HG03196 (cell line): Measurements from ENCODE around the gene FAM3A.

Source experiments
- ATAC-seq: cut with Tn5 transposase; IDR thresholded peaks from one replicate; pipeline ENCODE4 v1.9.1; 2021; ENCODE audit not compliant: unreplicated experiment

Gene FAM3A

DNA sequence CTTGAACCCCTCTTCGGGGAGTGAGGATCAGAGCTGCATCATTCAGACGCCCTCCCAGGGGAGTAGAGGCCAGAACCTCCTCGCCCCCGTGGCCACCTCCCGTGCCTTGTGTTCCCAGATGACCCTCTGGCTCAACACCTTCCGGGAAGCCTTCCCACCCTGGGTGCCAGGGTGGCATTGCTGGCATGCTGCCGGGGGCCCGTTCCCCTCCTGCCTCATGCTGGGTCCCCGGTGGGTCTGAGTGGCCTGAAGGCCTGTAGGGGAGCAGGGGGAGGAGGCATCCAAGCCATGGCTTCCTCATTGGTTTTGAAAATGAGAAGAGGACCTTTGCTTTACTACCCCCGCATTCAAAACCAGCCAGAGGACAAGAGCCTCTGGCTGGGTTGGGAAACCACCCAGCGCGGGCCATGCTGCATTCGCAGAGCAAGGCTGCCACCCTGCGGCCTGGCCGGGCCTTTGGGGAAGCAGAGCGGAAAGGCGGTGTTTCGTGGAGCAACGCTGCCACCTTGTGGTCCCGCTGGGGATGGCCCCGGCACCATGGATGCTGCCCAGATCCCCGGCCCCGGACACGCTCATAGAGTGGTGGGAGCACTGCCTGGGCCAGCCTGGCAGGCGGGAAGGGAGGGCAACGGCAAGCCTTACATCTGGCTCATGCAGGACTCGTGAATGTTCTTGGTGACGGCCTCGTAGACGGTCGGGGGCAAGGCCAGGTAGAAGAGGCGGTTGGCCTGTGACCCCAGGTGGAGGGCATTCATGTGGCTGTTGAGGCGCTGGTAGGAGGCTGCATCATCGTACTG is 18.7 kb upstream of the FAM3A start:
- ATAC-seq, result peak; percentile 77

DNA sequence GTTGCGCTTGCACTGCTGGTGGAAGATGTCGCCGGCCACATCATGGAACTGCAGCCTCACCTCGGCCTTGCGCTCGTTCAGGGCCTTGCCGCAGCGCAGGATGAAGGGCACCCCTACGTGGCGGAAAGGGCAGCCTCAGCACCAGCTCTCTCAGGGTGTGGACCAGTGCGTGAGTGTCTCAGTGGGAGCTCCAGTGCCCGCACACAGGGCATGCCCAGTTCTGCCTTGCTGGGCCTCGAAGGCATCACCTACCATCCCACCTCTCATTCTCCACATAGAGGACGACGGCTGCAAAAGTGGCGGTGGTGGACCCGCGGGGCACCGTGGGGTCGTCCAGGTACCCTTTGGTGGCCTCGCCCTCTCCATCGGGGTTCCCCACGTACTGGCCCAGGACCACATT is 16.7 kb upstream of the FAM3A start:
- no peak for ATAC-seq

DNA sequence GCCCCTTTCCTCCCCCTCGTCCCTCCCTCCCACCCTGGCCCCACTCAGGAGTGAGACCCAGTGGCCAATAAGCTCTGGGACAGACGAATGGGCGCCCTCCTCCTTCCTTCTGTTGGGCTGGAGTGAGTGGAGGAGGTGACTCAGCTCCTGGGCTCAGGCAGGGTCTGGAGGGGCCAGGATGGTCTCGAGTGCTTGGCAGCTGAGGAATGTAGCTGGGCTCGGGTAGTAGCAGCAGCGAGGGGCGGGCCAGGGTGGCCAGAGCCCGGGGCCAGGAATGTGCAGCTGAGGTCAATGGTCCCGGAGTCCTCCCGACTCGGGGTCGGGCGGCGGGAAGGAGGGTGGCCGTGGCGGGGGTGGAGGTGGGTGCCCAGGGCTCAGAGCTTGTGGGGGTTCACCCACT is 15.6 kb upstream of the FAM3A start:
- ATAC-seq, result no peak

DNA sequence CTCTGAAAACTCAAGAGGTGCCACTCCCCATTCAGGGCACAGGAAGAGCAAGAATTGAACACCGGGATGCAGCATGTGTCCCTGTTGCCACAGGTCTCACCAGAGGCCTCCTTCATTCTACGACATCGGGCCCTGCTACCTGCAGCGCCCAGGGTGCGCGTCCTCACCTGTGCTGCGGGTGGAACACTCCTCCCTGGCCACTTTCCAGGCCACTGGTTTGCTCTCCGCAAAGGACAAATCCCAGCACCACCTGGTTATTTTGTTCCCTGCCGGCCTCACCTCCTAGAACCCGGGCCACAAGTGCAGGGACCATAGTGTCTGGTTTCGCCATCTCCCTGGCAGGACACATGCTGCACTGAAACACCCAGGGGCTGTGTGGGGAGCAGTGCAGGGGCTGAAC is 14.3 kb upstream of the FAM3A start:
- ATAC-seq, result no peak

DNA sequence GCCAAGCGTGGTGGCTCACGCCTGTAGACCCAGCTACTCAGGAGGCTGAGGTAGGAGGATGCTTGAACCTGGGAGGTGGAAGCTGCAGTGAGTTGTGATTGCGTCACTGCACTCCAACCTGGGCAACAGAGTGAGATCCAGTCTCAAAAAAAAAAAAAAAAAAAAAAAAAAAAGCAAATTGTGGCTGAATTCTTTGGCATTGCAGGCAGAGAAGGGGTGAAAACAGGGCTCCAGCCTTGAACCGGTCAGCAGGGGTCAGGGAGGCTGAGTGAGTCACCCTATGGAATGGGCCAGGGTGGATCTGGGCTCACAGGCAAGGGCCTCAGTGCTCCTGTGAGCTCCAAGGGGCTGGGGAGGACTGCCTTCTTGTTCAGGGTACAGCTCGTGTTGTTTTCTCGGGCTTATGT is 13.2 kb upstream of the FAM3A start:
- ATAC-seq, result no peak

DNA sequence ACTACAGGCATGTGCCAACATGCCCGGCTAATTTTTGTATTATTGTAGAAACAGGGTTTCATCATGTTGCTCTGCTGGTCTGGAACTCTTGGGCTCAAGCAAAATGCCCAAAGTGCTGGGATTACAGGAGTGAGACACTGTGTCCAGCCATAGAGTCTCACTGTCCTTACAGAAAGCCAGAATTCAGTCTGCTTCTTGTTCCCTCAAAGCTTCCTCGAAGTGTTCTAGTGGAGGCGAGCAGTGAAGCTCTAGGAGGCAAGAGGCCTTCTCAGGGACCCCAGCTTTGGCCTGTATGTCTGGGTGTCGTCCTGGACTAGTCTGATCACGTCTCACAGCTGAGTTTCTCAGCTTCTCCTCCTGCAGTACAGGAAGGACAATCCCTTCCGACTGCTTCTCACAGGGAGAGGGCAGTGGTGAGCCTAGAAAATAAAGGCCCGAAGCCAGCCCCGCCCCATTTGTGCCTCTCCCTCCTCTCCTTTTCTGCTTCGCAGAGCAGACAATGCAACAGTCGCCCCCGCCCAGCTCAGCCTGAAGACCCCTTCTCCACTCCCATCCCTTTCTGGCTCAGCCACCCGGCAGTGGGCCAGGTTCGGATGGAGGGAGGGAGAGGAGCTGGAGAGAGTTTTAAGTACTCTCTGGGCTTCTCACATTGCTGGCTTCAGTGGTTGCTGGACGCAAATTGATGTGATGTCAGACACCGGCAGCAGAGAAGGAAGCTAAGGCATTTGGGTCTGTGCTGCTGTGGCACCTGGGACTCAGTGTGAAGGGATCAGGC is 11.1 kb upstream of the FAM3A start:
- ATAC-seq, result peak; percentile 90

DNA sequence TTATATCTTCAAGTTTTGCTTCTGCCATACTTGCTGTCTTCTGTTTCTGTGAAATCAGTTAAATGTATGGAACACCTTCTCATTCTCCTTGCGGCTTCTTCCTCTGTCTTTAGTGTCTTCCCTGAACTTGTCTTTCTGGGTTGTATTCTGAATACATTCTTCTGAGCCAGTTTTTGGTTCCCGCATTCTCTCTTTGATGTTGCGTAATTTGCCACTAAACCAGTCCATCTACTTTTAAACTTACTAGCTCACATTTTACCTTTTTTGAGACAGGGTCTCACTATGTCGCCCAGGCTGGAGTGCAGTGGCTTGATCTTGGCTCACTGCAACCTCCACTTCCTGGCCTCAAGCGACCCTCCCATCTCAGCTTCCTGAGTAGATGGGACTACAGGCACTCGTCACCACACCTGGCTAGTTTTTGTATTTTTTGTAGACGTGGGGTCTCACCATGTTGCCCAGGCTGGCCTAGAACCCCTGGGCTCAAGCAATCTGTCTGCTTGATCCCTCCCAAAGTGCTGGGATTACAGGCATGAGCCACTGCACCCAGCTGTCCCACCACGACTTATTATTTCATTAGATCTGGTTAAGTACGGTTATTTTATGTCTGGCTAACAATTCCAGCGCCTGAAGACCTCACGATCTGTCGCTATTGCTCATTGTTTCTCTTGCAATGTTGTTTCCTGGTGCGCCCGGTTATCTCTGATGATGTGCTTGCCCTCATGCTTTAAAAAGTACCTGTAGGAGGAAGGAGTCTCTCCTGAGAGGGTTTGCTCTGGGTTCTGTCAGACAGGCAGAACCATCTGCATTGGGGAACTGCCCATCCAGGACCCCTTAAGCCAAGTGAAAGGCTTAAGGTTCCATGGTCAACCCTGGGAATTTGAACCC is 9.8 kb upstream of the FAM3A start:
- ATAC-seq, result no peak

DNA sequence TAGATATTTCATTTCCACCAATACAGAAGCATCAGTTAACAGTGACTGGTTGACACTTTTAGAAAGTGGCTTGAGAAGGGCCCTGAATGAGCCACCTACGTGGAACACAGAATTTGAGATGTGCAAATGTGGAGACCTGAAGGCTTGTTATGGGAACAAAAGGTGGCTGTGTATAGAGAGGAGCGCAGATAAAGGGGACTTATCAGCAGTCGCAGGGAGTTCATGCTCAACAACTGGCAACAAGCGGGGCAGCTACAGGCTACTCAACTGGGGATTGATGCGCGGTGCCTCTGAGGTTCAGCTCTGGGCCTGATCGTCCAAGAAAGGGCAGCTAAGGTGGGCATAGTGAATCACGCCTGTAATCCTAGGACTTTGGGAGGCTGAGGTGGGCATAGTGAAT is 3.4 kb upstream of the FAM3A start:
- ATAC-seq, result no peak

DNA sequence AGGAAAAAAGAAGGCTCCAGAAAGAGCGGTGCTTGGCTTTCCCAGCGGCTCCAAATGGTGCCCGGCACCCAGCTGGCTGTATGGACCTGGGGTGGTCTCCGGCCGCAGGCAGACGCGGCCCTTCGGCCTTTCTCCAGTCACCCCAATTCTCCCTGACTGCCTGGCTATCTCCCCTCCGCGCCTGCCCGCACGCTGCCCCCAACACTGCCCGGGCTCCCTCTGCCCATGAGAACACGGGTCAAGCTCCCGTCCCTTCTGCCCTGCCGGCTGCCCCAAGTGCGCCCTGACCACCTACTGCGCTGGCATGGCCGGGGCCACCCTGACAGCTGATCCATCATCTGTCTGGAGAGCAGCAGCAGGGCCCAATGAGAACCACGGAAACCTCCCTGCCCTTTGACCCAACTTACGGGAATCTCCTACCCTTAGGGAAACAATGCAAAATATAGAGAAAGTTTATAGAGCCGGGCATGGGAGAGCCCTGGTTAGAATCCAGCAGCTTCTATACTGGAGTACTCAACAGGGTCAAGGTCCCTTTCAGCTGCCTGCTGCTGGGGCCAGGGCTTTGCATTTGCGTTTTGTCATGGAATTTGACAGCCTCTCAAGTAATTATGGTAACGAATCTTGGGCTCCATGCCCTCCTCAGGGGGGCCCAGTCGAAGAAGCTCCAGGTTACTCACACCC is 1.2 kb upstream of the FAM3A start:
- no peak for ATAC-seq

DNA sequence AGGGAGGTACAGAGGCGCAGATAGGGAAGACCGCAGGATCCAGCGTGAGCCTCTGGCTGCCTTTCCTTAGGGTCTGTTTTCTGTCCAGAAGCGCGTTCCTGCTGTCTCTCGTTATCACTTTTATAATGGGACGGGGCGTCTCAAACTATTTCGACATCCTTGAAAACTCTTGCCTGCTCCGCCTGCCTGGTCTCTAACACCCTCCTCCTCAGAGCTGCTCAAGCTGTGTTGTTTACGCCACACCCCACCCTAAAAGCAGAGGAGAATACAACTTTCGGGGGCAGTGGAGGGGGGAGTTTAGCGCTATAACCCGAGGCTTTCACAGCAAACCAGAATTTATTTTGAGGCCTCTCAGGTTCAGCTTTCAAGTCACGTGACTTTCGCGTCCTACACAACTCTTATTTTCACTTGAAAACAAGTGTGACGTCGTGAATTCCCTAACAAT is 646 bp upstream of the FAM3A start:
- no peak for ATAC-seq

DNA sequence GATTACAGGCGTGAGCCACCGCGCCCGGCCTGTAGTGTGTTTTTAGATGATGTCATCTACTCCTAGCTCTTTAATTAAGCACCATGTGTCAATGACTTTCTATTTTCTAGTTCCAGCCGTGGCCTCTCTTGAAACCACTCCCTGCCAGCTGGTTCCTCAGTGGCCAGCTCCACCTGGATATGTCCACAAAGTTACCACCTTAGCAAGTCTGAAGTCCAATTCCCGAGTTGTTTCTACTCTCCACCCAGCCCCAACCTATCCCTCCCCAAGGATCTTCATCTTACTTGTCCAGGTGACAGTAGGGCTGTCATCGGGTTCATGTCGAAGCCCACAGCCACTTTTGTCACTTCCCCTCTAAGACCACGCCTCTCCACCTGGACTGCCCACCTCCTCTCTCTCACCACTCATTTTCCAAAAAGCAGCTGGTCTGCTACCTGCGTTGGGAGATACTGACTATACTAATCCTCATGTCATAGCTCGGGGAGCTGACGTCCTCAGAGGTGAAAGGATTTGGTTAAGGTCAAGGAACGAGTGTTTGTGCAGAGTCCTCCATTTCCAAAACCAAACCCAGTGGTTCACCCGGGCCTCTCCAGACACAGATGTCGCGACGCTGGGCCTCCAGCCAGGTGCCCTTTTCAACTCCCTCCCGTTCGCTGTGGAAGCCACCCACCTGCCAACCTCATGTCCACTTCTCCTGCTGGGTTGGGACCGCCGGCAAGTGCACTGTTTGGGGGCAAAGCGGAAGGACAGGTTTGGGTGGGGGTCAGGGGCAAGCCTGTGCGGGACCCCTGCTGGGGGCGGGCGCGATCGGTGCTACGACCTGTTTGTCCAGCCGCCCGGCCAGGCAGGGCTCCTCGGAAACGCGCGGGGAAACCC is 704 bp downstream of the FAM3A start:
- no peak for ATAC-seq

DNA sequence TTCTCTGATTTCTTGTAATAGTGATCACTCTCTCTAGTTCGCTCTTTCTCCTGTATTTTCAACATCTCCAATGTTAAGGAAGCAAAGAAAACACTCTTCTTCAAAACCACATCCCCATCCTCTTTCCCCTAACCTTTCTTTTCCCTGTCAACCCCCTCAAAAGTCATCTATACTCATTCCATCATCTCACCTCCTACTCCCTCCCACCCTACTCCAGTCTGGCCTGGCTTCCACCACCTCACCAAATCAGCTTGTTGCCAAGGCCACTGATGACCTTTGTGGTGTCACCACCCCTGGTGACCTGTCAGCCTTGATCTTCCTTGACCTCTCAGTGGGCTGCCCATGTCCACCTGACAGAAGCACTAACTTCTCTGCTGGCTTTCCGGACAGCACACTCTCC is 2.3 kb downstream of the FAM3A start:
- no peak for ATAC-seq

DNA sequence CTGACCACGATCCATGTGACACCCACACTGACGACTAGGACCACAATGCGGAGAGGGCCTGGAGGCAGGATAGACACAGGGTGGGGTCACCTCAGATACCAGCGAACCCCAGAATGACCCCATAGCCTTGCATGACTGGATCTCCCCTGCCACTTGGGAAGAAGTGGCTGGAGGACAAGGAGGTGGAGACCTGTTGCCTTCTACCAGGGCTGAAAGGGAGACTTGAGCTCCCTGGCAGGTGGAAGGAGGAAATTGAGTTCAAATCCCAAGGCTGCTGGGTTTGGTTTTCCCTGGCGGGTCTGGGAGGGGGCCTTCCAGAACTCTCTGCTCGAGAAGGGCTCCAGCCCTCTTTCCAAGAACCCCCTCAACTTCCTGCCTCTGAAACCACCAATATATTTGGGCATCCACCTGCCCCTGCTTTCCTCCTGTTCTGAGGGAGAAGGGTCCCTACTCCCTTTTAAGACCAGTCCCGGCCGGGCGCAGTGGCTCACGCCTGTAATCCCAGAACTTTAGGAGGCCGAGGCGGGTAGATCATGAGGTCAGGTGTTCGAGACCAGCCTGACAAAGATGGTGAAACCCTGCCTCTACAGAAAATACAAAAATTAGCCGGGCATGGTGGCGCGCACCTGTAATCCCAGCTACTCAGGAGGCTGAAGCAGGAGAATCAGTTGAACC is 3.0 kb downstream of the FAM3A start:
- ATAC-seq, result no peak

DNA sequence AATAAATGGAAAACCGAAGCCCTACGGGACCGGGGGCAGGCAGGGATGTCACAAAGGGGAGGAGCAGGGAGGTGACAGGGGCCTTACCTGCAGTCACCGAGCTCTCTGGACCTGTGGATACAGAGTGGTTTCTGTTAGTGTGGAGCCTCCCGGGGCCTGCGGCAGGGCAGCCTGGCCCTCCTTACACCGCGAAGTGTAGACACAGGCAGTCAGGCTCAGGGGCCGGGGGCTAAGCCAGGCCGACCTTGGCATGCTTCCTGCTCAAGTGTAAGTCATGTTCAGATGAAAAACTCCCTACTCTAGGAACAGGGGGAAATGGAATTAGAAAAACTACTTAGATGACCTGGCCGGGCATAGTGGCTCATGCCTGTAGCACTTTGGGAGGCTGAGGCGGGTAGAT is 4.3 kb downstream of the FAM3A start:
- ATAC-seq, result no peak

DNA sequence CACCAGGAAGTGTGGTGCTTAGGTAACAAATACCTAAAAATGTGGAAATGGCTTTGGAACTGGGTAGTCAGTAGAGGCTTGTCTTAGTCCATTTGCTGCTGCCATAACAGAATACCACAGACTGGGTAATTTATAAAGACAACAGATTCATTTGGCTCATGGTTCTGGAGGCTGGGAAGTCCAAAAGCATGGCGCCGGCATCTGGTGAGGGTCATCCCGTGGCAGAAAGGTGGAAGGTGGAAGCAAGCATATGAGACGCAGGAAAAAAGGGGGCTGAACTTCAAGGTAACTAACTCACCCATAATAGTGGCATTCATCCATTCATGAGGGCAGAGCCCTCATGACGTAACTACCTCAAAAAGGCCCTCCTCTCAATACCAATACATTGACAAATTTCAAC is 6.6 kb downstream of the FAM3A start:
- ATAC-seq, result no peak

DNA sequence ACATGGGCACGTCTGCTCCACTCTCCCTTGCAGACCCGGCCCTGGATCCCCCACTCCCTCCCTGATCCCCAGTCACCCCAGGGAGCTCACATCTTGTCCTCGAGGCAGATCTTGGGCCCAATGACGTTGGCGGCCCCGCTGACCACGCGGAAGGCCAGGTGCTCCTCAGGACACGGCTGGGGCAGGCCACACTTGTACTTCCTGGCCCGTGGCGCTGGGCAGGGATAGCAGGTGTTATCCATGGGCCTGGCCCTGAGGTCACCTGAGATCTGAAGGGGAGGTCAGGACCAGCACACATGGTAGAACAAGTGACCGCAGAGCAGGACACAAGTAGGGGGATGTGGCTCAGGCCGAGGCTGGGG is 7.7 kb downstream of the FAM3A start:
- ATAC-seq, result no peak

DNA sequence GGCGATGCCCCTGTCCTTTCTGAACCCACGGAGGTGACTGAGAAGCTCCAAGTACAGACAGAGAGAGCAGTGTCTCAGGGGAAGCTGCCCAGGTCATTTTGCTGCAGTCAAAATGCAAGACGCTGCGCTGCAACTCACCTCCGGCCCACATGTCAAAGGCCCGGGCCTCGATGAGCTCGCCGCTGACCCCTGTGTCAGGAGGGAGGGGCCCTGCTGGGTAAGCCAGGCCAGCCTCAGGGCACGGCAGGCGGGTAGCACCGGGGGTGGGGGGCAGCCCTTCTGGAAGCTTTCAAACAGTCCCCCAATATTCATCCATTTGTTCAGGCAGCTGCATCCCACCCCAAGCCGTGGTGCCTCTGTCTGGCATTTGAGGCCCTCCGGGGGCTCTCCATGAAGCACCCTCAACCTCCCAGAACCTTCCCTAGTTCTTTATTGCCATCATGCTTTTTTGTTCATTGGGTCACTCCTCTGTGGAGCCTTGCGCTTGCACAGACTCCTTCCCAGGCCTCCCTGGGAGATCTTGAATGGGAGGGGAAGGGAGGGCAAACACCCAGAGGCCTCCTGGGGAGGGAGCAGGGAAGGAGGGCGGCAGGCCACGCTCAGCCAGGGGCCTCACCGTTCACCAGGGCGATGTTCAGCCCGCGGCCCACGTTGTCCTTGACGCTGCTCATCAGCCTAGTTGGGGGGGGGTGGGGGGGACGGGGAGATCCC is 8.2 kb downstream of the FAM3A start:
- ATAC-seq, result no peak

DNA sequence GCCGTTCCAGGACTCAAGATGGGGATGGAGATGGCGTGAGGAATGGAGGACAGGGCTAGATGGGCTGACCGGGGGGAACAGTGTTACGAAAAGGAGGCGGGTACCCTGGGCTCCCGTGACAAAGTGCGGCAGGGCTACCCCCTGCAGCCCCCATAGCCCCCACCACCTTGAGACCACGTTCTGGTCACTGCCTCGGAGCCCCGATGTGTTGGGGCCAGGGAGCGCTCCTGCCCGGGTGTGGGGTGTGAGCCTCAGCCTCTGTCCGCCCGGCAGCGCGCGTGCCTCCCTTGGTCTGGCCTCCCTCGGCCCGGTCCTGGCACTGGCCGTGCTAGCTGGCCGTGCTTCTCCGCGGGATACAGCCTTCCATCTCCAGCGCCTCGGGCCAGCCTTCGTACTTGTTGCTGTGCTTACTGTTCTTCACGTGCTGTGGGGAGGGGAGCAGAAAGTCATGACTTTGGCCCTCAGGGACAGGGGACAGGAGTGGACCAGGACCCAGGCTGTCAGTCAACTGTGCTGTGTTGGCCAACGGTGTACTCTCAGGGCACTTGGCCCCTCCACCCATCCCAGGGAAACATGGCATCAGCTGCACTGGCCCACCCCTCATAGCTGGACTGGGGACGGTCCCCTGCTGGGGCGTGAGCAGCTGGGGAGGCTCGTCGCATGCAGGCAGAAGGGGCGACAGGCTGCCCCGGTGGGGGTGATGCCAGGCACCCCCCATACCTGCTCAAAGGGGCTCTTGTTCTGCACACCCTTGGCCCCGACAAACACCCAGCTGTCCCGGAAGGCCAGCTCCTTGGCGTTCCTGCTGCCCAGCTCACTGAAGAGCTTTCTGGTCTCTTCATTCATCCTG is 9.3 kb downstream of the FAM3A start:
- ATAC-seq, result no peak
